ENCODE data around the gene CCDC157.

The CCDC157 gene

GRCh38 chr22:30351226-30351625 is 5.6 kb upstream of the CCDC157 start:
- FAIRE-seq, result no peak
- DNase-seq (ENCODE audit: insufficient read length, low spot score), result no peak

GRCh38 chr22:30354644-30355043 is 2.2 kb upstream of the CCDC157 start:
- no peak for FAIRE-seq
- no peak for DNase-seq (ENCODE audit: insufficient read length, low spot score)

GRCh38 chr22:30357236-30357570 is 396 bp downstream of the CCDC157 start:
- no peak for DNase-seq (ENCODE audit: insufficient read length, low spot score)

GRCh38 chr22:30357650-30358215 is 926 bp downstream of the CCDC157 start:
- DNase-seq (ENCODE audit: insufficient read length, low spot score) (no peak), FAIRE-seq (no peak)

More at GRCh38 chr22:30357236-30357570, 396 bp downstream of the CCDC157 start:
- FAIRE-seq, result no peak

GRCh38 chr22:30358541-30358940 is 1.7 kb downstream of the CCDC157 start:
- DNase-seq (ENCODE audit: insufficient read length, low spot score) (no peak), FAIRE-seq (no peak)

- no peak for FAIRE-seq
- no peak for DNase-seq (ENCODE audit: insufficient read length, low spot score)
Measured at GRCh38 chr22:30361916-30362650, 5.3 kb downstream of the CCDC157 start.

GRCh38 chr22:30362651-30363281 is 6.0 kb downstream of the CCDC157 start:
- no peak for DNase-seq (ENCODE audit: insufficient read length, low spot score)
- no peak for FAIRE-seq

GRCh38 chr22:30365891-30366290 is 9.1 kb downstream of the CCDC157 start:
- FAIRE-seq, result no peak
- no peak for DNase-seq (ENCODE audit: insufficient read length, low spot score)

GRCh38 chr22:30368420-30368819 is 11.6 kb downstream of the CCDC157 start:
- FAIRE-seq, result no peak

GRCh38 chr22:30370641-30371230 is 13.9 kb downstream of the CCDC157 start:
- FAIRE-seq (no peak), DNase-seq (ENCODE audit: insufficient read length, low spot score) (no peak)

More at GRCh38 chr22:30368420-30368819, 11.6 kb downstream of the CCDC157 start:
- DNase-seq (ENCODE audit: insufficient read length, low spot score), result no peak

GRCh38 chr22:30371321-30371720 is 14.5 kb downstream of the CCDC157 start:
- DNase-seq (ENCODE audit: insufficient read length, low spot score), result no peak
- no peak for FAIRE-seq

GRCh38 chr22:30371981-30372380 is 15.2 kb downstream of the CCDC157 start:
- no peak for FAIRE-seq
- no peak for DNase-seq (ENCODE audit: insufficient read length, low spot score)

GRCh38 chr22:30372915-30373314 is 16.1 kb downstream of the CCDC157 start:
- DNase-seq (ENCODE audit: insufficient read length, low spot score), result no peak
- no peak for FAIRE-seq

- DNase-seq (ENCODE audit: insufficient read length, low spot score) (no peak), FAIRE-seq (no peak)
Measured at GRCh38 chr22:30373331-30374325, 16.8 kb downstream of the CCDC157 start.

GRCh38 chr22:30375312-30375849 is 18.6 kb downstream of the CCDC157 start:
- DNase-seq (ENCODE audit: insufficient read length, low spot score), result no peak
- no peak for FAIRE-seq

- FAIRE-seq, result no peak
Measured at GRCh38 chr22:30380011-30380410, 23.2 kb downstream of the CCDC157 start.

GRCh38 chr22:30381264-30381663 is 24.5 kb downstream of the CCDC157 start:
- no peak for DNase-seq (ENCODE audit: insufficient read length, low spot score)
- no peak for FAIRE-seq

More at GRCh38 chr22:30380011-30380410, 23.2 kb downstream of the CCDC157 start:
- no peak for DNase-seq (ENCODE audit: insufficient read length, low spot score)

GRCh38 chr22:30382340-30382739 is 25.5 kb downstream of the CCDC157 start:
- DNase-seq (ENCODE audit: insufficient read length, low spot score), result no peak
- no peak for FAIRE-seq

- FAIRE-seq (no peak), DNase-seq (ENCODE audit: insufficient read length, low spot score) (no peak)
Measured at GRCh38 chr22:30383061-30383460, 26.3 kb downstream of the CCDC157 start.

GRCh38 chr22:30385942-30386341 is 29.1 kb downstream of the CCDC157 start:
- DNase-seq (ENCODE audit: insufficient read length, low spot score) (no peak), FAIRE-seq (no peak)
